ENCODE measurements around the gene PDX1.
"Not testable (repeated sequence)": the region's sequence is repeated elsewhere in the genome, so short reads cannot be mapped to it uniquely, and the experiment has no call there.

The PDX1 gene

DNA sequence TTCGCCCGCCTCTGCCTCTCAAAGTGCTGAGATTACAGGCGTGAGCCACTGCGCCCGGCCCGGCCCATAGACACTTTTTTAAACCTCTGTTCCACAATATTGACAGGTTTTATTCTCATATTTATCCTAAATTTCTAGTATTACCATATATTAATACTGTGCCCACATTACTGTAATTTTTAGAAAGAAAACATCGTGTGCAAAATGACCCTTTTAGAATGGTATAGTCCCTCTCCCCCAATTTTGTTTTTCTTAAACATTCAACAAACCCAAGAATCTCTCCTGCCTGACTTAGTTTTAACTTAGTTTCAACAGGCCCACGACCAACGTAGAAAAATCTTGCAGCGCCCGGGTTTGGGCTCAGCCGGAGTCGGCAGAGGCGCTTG, 40.2 kb downstream of the PDX1 start:
- DNase-seq, result no peak

DNA sequence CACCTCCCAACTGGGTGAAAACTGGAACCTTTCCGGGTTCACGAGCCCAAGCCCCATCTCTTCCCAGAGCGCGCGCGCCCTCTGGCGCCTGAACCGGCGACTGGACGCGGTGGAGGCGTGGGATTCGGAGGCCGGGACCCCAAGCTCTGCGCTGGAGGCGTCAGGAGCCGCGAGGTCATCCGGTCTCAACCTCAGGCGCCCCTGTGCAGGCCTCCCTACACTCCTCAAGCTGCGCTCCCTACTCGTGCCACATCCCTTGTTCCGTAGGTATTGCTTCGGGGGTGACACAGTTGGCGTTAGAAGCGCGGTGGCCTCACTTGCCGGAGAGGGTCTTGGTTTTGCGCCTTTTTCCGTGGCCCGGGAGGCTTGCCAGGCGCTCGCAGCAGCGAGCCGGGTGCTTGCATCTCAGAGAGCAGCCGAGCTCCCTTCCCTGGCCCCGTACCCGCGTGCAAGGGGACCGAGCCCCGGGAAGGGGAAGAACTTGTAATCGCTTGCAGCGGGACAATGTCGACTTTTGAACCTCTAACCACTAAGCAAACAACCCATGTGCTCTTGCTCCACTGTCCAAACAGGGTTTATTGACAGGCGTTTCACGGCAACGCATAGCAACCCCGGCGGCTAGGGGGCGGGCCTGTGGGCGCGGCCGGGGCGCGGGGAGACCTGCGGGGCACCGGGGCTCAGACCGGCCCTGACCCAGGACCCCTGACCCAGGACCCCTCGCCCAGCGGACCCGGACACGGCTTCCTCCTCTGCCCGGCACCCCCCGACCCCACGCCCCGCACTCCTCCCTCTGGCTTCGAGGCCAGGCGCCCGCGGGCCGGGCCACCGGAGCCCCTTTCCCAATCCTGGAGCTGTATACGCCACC, 40.8 kb downstream of the PDX1 start:
- DNase-seq, result no peak

DNA sequence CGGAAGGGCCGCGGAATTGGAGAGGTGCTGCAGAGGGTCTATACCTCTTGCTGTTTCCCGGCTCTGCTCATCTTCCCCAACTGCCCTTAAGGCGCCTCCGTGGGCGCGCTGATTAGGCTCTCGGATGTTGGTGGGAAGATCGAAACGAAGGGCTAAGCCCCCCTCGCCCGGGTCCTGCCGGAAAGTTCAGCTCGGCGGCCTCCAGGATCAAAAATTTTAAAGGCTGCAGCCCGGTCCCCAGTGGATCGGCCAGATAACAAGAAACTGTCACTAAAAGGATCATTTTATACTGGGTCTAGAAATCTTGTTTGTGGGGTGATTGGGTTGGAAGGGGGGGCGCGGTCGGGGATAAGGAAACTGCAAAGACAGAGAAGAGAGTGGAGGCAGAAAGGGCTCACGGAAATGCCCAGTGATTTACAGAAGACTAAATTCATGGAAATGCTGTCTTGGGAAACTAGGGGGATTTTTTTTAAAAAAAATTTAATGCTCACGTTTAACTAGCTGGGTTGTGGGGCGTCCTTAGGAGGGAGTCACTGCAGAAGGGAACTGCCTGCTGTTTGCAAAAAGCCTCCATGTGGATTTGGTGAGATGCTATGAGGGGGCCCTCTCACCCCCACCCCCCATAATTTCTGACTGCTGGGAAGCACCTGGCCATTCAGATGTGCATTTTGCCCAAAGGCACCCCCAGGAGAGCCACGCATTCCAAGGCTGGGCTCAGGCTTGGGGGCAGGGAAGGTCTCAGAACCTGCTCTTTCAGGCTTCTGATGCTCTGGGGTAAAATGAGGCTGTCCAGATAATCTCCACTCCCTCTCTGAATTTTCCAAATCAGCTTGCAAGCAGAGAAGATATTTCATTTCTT, 41.7 kb downstream of the PDX1 start:
- DNase-seq, result no peak

DNA sequence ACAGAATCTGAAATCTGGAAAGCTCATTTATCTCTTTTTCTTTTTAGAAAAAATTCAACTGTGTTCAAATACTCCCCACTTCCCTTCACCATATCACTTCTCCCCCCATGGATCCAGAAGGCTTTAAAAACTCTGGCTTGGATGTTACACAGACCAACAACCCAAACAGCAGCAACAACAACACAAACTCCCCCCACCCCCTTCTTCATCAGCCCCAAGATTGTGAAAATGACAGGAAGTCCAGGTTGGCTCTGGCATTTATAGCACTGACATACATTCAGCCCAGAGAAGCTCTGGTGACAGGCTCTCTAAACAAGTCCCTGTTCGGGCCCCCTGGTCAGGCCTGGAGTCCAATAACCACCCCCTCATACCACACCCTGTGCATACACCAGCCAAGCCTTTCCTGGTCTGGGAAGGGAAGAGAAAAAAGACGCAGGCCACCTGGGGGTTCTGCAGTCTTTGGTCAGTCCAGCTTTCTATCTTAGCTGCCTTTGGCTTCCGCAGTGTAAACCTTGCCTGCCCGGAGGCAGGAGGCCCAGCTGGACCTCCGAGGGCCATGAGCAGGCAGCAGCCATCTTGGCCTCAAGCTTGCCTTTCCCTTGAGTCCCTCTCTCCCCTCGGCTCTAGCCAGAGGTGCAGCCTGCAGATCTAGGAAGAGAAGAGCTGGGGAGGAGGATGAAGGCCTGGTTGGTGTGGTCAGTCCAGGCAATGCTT, 42.5 kb downstream of the PDX1 start:
- DNase-seq, result no peak

DNA sequence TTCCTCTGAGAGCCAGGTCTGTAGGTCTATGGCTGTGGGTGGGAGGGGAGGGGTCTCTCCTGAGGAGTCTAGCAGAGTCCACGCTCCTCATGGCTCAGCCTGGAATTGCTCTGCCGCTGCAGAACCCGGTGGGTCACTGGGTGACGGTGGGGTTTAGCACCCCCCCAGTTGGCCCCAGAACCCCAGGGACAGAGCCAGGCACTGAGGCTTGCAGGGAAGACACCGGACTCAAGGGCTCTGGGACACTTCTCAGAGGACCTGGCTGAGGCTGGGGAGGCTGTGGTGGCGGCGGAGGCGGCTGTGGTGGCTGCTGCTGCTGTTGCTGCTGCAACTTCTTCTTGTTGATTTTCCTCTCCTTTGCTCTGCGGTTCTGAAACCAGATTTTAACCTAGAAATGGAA, 43.2 kb downstream of the PDX1 start:
- DNase-seq, result no peak

DNA sequence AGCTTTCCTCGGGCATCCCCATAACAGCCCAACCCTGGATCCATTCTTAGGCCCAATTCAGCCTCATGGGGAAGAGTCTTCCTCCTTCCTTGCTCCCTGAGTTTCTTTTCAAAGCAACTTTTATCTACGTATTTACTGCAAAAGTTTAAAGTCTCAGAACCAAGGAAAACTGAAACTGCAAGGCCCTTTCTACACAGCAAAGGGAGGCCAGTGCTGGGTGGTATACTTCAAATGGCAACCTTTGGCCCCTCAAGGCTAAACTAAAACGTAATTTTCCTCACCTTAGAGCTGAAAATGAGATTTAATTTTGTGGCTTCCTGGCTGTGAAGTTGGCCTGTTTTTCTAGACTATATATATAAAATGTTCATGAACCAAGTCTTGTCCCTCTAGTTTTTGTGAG, 43.7 kb downstream of the PDX1 start:
- no peak for DNase-seq

DNA sequence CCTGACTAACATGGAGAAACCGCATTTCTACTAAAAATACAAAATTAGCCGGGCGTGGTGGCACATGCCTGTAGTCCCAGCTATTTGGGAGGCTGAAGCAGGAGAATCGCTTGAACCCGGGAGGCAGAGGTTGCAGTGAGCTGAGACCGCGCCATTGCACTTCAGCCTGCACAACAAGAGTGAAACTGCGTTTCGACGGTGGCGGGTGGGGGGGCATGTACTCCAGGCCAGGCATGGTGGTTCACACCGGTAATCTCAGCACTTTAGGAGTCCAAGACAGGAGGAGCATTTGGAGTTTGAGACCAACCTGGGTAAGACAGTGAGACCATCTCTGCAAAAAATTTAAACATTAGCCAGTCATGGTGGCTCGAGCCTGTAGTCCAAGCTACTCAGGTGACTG, 44.4 kb downstream of the PDX1 start:
- DNase-seq, result not testable (repeated sequence)

DNA sequence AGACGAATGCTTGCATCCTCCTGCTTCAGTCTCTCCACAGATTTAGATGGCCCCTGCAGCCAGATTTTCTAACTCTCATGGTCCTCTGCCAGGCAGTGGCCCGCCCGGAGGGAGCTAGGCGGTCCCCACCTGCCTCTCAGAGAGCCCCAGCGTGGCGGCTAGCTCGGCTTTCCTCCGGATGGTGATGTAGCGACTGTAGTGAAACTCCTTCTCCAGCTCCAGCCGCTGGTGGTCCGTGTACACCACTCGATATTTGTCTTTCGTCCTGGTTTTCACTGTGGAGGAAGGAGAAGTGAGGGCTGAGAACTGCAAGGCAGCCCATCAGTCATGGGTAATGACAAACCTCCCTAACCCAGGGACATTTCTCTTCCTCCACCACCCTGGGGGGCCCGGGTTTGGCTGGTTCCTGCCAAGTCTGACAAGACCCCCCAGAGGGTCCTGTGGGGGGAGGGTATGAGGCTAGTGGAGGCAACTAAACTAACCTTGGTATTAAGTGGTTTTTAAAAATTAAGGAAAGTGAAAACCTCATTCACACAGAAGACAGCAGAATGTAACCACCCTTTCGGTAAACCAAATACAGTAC, 45.0 kb downstream of the PDX1 start:
- DNase-seq, result no peak

DNA sequence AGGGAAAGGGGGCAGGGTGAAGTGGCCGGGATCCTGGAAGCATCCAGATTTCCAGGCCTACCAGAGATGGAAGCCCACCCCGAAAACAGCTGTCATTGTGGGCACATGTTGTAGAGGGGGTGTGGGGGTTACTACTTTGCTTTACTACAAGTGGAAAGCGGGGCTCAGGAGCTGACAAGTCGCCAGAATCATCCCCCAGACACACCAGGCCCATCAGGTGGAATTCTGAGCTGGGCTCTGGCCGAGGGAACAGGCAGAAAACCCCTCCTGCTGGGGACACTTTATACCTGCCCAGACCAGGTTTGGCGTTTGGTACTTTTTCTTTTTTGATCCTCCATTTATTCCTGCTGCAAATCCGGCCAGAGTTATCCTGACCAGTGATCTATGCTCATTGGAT, 45.5 kb downstream of the PDX1 start:
- DNase-seq, result no peak

DNA sequence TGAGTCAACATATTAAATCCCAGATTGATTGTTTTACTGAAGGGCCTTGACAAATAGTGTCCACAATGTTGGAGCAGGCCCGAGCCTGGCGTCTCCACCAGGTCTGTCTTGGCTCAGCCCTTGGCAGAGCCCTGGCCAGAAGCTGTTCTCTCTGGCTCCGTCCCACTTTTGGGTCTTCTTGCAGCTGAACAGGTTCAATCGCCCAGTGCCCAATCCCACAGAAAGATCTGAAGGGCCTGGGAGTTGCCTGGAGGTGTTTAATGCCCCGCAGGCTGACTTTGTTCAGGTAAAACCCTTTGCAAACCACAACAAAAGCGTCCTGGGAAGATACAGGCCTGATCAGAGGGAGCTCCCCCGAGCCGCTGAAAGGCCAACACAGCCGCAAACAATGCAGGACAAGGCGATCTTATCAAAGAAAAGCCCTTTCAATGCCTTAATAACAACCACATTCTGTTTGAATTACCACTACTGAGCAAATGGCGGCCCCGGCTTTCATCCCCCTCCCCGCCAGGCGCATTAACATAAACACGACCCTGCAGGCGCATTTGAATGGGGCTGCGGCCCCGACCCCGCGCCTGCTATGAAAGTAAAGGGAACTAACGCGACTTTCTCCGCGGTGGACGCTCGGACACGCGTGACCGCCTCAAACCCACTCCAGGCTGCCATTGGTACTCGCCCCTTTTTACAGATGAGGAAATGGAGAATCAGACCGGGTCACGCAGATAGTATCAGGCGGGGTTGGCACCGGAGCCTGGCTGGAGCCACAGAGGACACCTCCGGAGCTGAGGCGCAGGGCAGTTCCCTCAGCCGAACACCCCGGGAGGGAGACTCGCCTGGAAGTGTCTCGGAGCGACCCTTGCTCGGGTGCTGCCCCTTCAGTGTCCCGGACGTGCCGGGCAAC, 46.2 kb downstream of the PDX1 start:
- peak; percentile 2 for DNase-seq

DNA sequence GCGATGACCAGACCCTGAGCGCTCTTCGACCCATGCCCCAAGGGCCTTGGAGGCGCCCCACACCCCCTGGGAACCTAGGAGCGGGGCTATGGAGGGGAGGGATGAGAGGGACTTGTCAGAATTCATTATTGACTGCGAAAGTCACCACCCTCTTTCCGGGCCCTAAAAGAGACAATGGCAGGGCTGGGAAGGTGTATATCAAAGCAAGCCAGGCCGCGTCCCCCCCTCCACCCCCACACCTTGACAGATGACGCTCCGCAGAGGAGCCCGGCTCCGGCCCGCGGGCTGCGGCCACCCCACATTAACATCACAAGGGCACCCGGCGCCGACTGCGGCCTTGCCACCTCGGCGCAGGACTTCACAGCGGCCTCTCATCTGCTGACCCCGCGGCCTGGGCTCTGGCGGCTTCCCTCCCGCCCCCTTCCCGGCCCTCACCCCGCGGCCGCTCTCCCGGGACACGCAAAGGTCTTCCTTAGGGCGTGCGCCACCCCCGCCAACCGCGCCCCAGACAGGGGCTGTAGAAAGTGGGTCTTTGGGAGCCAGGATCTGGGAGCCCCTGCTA, 46.9 kb downstream of the PDX1 start:
- no peak for DNase-seq

DNA sequence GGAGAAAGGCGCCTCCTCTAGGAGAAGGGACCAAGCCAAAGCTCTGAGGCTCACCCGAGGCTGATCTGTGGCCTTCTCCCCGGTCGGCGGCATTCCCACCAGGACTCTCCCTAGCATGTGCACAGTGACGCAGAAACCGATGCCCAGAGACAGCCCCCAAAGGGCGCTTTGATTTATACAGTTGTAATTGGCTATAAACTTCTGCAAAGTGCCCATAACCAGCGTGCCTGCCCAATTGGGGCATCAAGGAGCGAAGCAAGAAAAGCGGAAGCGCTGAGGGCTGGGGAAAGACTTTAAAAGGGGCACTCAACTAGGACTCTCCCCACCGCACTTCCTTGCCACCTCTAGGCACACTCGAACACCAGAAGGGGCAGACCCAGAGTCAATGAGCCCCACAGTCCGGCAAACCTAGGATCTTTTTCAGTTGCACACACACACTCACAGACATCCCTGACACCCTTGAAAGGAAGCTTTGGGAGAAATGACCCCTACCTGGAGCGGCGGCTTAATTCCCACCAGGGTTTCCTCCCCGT, 47.5 kb downstream of the PDX1 start:
- DNase-seq, result no peak

DNA sequence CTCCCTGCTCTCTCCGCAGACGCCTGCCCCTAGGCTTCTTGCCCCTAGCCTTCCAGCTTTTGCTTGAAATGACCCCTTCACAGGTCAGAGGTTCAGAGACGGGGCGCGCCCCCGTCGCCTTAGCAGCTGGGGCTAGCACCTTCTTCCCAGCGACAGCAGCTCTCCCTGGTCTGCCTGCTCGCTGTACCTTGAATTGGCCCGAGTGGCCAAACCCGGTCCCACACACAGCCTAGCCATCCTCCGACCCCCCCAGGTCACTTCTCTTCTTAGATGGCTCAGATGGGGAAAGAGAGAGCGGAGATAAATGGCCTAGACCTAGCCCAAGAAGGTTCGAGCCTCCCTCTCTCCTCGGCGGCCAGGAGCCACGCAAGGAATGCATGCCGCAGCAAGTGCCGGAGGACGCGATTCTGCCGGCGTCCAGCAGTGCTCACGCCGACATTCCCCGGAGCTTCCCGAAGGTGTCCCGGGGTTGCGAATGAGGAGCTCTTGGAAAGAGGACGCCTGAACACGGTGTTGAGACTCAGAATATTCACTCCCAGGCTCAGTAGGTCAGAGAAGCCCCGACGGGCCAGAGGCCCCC, 48.0 kb downstream of the PDX1 start:
- no peak for DNase-seq

DNA sequence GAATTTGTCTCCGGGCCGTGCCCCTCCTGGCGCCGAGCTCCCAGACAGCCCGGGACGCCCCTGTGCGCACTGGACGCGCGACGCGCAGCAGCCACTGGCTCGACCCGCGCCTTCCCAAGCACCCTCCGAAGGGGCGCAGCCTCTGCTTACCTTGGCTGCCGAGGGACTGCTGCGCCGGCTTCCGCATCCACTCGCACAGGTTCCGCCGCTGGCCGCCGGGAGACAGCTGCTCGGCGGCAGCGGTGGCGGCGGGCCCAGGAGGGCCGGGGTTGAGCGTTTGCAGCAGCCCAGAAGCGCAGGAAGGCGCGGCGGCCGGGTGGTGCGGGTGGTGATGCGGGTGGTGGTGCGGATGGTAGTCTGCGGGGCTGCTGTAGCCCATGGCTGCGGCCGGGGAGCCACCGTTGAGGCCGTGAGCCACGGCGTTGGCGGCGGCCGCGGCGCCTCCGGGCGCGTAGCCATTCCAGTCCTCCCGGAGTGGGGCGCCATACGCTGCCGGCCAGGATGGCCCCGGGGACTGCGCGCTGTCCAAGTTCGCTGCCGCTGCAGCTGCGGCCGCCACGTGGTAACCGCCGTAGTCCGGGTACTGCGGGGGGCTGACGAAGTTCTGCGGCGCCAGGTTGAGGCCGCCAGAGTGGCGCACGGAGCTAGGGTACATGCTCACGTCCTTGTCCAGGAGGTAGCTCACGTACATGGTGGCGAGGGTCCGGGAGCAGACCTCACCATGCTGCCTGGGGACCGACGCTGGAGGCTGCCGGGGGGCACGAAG, 48.7 kb downstream of the PDX1 start:
- peak; percentile 15 for DNase-seq

DNA sequence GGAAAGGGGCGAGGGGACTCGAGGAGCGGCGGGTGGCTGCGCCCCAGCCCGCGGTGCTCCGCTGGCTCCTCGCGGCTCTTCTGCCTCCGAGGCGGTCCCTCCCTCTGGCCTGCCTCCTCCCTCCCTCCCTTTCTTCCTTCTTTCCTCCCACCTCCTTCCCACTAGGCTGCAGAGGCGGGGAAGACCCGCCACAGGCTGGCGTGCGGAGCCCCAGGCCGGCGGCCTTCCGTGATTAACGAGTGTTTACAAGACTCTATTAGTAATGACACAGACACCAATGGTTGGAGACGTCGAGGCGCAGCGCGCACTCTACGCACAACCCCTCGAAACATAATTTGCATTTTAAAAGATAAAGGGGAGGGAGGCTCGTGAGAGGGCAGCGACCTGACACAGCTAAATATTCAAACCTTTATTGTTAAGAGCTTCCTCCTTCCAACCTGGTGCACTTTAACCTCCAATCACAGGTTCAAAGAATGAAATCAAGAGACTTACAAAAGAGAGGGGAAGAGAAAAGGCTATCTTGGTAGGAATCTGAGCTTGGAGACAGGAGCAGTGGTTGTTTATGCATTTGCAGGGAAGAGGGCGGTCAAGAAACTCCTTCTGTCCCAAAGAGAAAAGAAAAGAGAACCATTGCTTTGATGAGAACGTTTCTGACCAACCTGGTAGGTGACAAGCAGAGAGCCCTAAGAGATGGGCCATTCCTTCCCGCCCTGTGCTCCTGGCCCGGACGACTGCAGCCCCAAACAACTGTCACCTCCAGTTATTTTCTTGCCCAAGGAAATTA, 49.5 kb downstream of the PDX1 start, which contains the start of gene CDX2:
Gene CDX2, minus strand, starts transcription at position 234 of the 784 bp plus-strand sequence. CDS start 309 bp downstream, outside the sequence.
- peak; percentile 1 for DNase-seq

DNA sequence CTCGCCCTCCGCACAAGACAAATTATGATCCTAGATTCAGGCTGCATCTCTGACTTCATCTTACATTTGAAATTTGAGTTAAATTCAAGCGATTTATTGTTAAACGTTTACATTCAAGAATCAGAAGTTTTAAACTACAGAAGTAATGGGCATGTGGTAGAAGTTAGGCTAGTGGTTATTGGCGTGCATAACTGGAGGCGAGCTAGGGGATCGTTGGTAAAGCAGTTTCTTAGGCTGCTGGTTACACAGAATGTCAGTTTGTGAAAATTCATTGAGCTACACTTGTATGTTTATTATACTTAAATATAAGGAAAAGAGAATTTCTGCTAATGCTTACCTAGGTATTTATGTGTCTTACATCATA, 50.0 kb downstream of the PDX1 start:
- DNase-seq, result no peak

DNA sequence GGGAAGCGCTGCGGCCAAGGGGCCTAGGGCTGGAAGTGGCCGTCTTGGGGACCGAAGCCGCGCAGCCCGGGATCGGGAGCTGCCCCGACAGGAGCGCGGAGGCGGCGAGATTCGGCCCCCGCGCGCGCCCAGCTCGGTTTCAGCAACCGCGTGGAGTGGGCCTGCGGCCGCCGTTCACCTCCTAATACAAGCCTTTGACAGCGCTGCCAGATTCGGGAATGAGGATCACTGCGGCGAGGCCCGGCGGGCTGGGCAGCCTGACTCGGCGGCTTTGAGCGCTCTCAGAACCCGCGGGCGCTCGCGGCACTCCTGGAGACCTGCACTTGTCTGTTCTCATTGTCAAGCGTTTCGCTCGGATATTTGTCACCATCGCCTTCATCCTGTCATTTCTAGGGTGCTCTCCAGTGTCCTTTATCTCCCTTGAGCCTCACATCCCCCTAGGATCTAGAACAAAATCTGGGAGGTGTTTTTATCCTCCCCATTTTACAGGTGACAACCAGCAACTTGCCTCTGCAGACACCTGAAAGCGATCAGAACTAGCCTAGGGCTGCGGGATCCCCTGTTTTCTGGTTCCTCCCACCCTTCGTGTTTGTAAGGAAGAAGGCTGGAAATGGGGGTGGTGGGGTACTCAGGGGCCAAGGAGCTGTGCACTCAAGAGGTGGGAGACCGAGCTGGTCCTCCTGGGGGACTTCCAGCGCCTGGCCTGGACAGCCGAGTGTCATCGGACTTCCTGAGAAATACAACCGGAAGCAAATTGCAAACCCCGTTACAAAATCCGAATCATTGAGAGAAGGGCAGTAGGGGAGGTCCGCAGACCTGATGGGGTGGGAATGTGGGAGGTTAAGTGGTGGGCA, 50.8 kb downstream of the PDX1 start:
- no peak for DNase-seq

DNA sequence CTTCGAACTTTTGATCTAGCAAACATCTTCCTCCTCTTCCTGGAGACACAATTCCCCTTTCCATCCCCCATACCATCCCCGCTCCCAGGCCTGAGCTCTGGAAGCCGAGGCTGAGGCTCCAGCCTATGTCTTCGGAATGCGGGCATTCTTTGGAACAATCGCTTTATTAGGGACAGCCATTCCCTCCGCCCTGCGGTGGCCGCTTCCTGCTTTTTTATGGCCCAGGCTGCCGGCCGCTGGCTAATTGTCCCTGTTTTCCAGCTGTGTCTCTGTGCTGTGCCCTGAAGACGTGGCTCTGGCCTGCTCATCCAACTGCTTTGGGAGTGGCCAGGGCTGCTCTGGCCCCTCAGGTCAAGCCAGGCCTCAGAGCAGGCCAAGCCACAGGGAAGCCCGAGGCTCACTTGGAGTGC, 51.4 kb downstream of the PDX1 start:
- DNase-seq, result no peak
